DMS153 (cell line): ENCODE data around the gene GNB1.
"Not testable (repeated sequence)": the region's sequence is repeated elsewhere in the genome, so short reads cannot be mapped to it uniquely, and the experiment has no call there.

ENCODE experiments used
- DNase-seq: peaks from one replicate; lab custom pipeline; 2025; lab: John Stamatoyannopoulos, UW

The GNB1 gene

GRCh38 chr1:1889847-1890505 lies 911 bp downstream of the GNB1 start:
- DNase-seq: no peak

GRCh38 chr1:1889090-1889750 lies 1.7 kb downstream of the GNB1 start:
- DNase-seq: no peak

GRCh38 chr1:1883890-1884289 lies 7.0 kb downstream of the GNB1 start:
- DNase-seq: not testable (repeated sequence)

GRCh38 chr1:1883092-1883873 lies 7.6 kb downstream of the GNB1 start:
- no peak for DNase-seq

GRCh38 chr1:1881727-1882126 lies 9.2 kb downstream of the GNB1 start:
- DNase-seq: peak; percentile 34

- no peak for DNase-seq
These were observed 10.1 kb downstream of the GNB1 start for GRCh38 chr1:1880617-1881312.

GRCh38 chr1:1879942-1880341 lies 10.9 kb downstream of the GNB1 start:
- DNase-seq: no peak

- DNase-seq: no peak
These were observed 12.9 kb downstream of the GNB1 start for GRCh38 chr1:1877865-1878436.

- DNase-seq: no peak
These were observed 14.5 kb downstream of the GNB1 start for GRCh38 chr1:1876335-1876930.

- DNase-seq: no peak
These were observed 15.0 kb downstream of the GNB1 start for GRCh38 chr1:1875932-1876331.

- no peak for DNase-seq
These were observed 16.0 kb downstream of the GNB1 start for GRCh38 chr1:1874901-1875300.

- no peak for DNase-seq
These were observed 17.7 kb downstream of the GNB1 start for GRCh38 chr1:1873186-1873585.

GRCh38 chr1:1872329-1872994 lies 18.4 kb downstream of the GNB1 start:
- DNase-seq: no peak

GRCh38 chr1:1869469-1869868 lies 21.4 kb downstream of the GNB1 start:
- no peak for DNase-seq

- DNase-seq: no peak
These were observed 23.7 kb downstream of the GNB1 start for GRCh38 chr1:1867164-1867563.

- DNase-seq: no peak
These were observed 27.9 kb downstream of the GNB1 start for GRCh38 chr1:1862905-1863547.

GRCh38 chr1:1861761-1862310 lies 29.1 kb downstream of the GNB1 start:
- DNase-seq: not testable (repeated sequence)

GRCh38 chr1:1861339-1861730 lies 29.6 kb downstream of the GNB1 start:
- no peak for DNase-seq

- not testable (repeated sequence) for DNase-seq
These were observed 30.8 kb downstream of the GNB1 start for GRCh38 chr1:1859970-1860697.
